Measurements from ENCODE around the gene CCR6. TPM values are rescaled to one million over a fixed set of nuclear protein-coding genes. Genes with fewer than 3 reads are reported as not detected.

CCR6 gene
- total RNA-seq, 2 donors from 2014 or later = not detected

DNA sequence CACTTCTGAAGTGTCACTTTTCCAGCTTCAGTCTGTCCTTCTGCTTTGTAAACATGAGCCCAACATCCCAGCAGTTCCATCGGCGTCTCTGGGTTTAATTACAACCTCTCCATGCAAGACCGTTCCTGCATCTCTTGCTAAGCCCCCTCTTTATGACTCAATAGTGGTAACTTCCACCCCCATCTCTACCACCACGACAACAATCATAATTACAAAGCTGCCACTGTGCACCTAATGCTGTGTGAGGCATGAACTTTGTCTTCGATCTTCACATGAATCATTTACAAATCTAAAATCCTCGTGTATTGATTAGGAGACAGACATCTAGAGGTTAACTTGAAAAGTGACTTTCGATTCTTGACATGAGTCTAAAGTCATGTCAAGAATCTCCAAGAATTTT, 4.9 kb upstream of the CCR6 start:
- H3K4me1 ChIP-seq (ENCODE audit: control insufficient read depth, insufficient read depth, low read length) = no peaks in the 10 kb centered on the region
- Mint-ChIP-seq H3K27me3 (ENCODE audit: insufficient read depth) (peaks cover 2% of the 10 kb centered on the region), H3K36me3 (ENCODE audit: low read depth) (no peaks in the 10 kb centered on the region), H3K9me3 (peaks cover 13% of the 10 kb centered on the region), H3K4me3 (no peak overlapping the region), H3K27ac (no peak overlapping the region), H3K4me1 (peaks cover 8% of the 10 kb centered on the region)
- H3K27ac ChIP-seq (ENCODE audit: low read depth, low read length) = no peak overlapping the region
- peaks cover 11% of the 10 kb centered on the region for H3K27me3 ChIP-seq (ENCODE audit: control insufficient read depth, insufficient read depth, low read length, poor library complexity, severe bottlenecking)
- no peak overlapping the region for H3K4me3 ChIP-seq (ENCODE audit: low read length)
- DNase-seq = no peak
- no peaks in the 10 kb centered on the region for H3K36me3 ChIP-seq (ENCODE audit: control insufficient read depth, insufficient read depth, low read length)
- no peak overlapping the region for H3K9ac ChIP-seq (ENCODE audit: extremely low read depth, low read length, poor library complexity, severe bottlenecking)
- WGBS, 2 experiments (ENCODE audit: insufficient coverage in 1 of 2, insufficient read length in 1 of 2) = 94 to 98% methylated on average over 6 to 7 of the region's 7 CpGs
- peaks cover 3% of the 10 kb centered on the region for H3K9me3 ChIP-seq (ENCODE audit: control insufficient read depth, low read length)
- TF ChIP-seq, protein P1, sequence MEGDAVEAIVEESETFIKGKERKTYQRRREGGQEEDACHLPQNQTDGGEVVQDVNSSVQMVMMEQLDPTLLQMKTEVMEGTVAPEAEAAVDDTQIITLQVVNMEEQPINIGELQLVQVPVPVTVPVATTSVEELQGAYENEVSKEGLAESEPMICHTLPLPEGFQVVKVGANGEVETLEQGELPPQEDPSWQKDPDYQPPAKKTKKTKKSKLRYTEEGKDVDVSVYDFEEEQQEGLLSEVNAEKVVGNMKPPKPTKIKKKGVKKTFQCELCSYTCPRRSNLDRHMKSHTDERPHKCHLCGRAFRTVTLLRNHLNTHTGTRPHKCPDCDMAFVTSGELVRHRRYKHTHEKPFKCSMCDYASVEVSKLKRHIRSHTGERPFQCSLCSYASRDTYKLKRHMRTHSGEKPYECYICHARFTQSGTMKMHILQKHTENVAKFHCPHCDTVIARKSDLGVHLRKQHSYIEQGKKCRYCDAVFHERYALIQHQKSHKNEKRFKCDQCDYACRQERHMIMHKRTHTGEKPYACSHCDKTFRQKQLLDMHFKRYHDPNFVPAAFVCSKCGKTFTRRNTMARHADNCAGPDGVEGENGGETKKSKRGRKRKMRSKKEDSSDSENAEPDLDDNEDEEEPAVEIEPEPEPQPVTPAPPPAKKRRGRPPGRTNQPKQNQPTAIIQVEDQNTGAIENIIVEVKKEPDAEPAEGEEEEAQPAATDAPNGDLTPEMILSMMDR (conservative IDR thresholded peaks at IDR 0.05) = no peak

DNA sequence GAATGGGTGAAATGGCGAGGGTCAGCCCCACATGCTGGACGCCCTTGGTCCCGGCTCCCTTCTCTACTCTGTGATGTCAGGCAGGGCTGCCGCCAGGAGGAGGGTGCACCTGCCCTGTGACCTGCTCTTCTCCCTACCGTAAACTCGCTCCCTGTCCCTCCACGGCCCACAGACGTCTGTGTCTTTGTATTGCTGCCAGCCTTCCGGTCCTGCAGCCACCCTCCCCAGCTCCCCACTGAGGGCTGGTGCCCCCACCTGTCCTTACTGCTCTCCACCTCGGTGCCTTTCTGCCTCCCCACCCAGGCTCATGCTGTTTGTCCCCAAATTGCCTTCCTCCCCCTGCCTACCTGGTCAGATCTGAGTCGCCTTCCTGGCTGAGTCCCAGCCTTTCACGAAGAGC, 4.1 kb upstream of the CCR6 start:
- Mint-ChIP-seq H3K9me3 (peaks cover 13% of the 10 kb centered on the region), H3K4me1 (peaks cover 8% of the 10 kb centered on the region), H3K4me3 (no peak overlapping the region), H3K27me3 (ENCODE audit: insufficient read depth) (peaks cover 2% of the 10 kb centered on the region), H3K27ac (no peak overlapping the region), H3K36me3 (ENCODE audit: low read depth) (no peaks in the 10 kb centered on the region)
- H3K27me3 ChIP-seq (ENCODE audit: control insufficient read depth, insufficient read depth, low read length, poor library complexity, severe bottlenecking) = peaks cover 5% of the 10 kb centered on the region
- DNase-seq = no peak
- no peaks in the 10 kb centered on the region for H3K36me3 ChIP-seq (ENCODE audit: control insufficient read depth, insufficient read depth, low read length)
- no peak overlapping the region for H3K27ac ChIP-seq (ENCODE audit: low read depth, low read length)
- H3K9ac ChIP-seq (ENCODE audit: extremely low read depth, low read length, poor library complexity, severe bottlenecking) = no peak overlapping the region
- 91 to 95% methylated on average over 8 to 12 of the region's 12 CpGs for WGBS, 2 experiments (ENCODE audit: insufficient coverage in 1 of 2, insufficient read length in 1 of 2)
- TF ChIP-seq, protein P1 (conservative IDR thresholded peaks at IDR 0.05) = no peak
- peaks cover 3% of the 10 kb centered on the region for H3K9me3 ChIP-seq (ENCODE audit: control insufficient read depth, low read length)
- no peak overlapping the region for H3K4me3 ChIP-seq (ENCODE audit: low read length)
- H3K4me1 ChIP-seq (ENCODE audit: control insufficient read depth, insufficient read depth, low read length) = no peaks in the 10 kb centered on the region

DNA sequence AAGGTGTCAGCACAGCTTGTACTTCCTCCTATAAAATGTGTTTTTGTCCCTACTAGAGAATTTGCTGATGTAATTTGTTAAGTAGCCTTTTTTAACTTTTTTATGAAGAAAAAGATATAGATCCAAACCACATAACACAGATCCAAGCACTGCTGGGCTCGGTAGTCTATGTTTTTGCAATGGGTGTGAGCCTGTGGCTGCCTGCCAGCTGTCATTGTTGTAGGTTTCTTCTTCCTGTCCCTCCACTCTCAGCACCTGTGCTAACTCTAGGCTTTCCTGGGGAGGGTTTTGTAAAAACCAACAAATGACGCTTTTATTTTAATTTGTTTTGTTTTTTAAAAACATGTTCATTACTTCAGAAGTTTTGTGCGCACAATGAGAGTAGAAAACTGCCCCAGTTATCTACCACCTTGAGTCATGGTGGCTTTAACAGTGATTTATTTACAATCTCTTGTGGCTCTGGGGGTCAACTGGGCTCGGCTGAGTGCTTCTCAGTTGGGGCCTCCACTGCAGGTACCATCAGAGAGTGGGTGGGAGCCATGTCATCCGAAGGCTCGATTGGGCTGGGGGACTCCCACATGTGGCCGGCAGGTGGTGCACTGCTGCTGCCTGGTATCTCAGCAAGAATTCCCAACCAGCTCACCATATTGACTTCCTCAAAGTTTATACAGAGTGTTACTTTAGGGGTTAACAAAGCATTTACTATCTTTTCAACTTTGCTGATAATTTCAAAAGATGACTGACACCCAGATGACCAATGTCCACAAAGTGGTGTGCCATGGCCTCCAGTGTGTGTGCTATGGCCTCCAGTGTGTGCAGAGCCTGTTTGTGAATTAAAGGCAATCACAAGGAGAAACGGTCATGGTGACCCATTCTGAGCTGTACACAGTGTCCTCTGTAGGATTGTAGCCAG, 3.0 kb upstream of the CCR6 start:
- Mint-ChIP-seq H3K27ac (no peak overlapping the region), H3K4me1 (peaks cover 8% of the 10 kb centered on the region), H3K4me3 (no peak overlapping the region), H3K9me3 (peaks cover 13% of the 10 kb centered on the region), H3K36me3 (ENCODE audit: low read depth) (no peaks in the 10 kb centered on the region), H3K27me3 (ENCODE audit: insufficient read depth) (no peaks in the 10 kb centered on the region)
- TF ChIP-seq, protein P1 (conservative IDR thresholded peaks at IDR 0.05) = no peak
- Histone ChIP-seq H3K27me3 (ENCODE audit: control insufficient read depth, insufficient read depth, low read length, poor library complexity, severe bottlenecking) (no peaks in the 10 kb centered on the region), H3K4me3 (ENCODE audit: low read length) (no peak overlapping the region), H3K4me1 (ENCODE audit: control insufficient read depth, insufficient read depth, low read length) (no peaks in the 10 kb centered on the region), H3K9me3 (ENCODE audit: control insufficient read depth, low read length) (peaks cover 3% of the 10 kb centered on the region), H3K9ac (ENCODE audit: extremely low read depth, low read length, poor library complexity, severe bottlenecking) (no peak overlapping the region), H3K36me3 (ENCODE audit: control insufficient read depth, insufficient read depth, low read length) (no peaks in the 10 kb centered on the region), H3K27ac (ENCODE audit: low read depth, low read length) (no peak overlapping the region)
- DNase-seq = no peak
- 84 to 93% methylated on average over 4 to 8 of the region's 8 CpGs for WGBS, 2 experiments (ENCODE audit: insufficient coverage in 1 of 2, insufficient read length in 1 of 2)

Measured in endodermal cell (in vitro differentiated cells).